Urinary bladder (tissue), 4 donors: ENCODE measurements around the gene HBA1. TPM values are rescaled to one million over a fixed set of nuclear protein-coding genes. Genes with fewer than 3 reads are reported as not detected.
"Not testable (repeated sequence)": the region's sequence is repeated elsewhere in the genome, so short reads cannot be mapped to it uniquely, and the experiment has no call there.

Source experiments
- DNase-seq: peaks from one replicate; pipeline ENCODE4 v3.0.0-alpha.2; 2015; ENCODE audit errors: extremely low spot score
- H3K27ac ChIP-seq: one replicate; pipeline ENCODE4 v1.5.1; 2013; ENCODE audit warnings: low read depth, mild to moderate bottlenecking, moderate library complexity
- H3K36me3 ChIP-seq: one replicate; pipeline ENCODE4 v1.6.1; 2013; ENCODE audit warnings: mild to moderate bottlenecking, moderate library complexity; ENCODE audit not compliant: insufficient read depth
- H3K4me1 ChIP-seq: one replicate; pipeline ENCODE4 v1.6.1; 2013; ENCODE audit warnings: mild to moderate bottlenecking, moderate library complexity; ENCODE audit not compliant: insufficient read depth
- H3K4me3 ChIP-seq: one replicate; pipeline ENCODE4 v1.5.1; 2013; ENCODE audit warnings: low read depth, low read length
- WGBS: extraction: QIAGEN DNeasy Blood & Tissue Kit; methylation state at CpG from one replicate; pipeline ENCODE4 v1.1.7; 2013; 5-methylcytosine and 5-hydroxymethylcytosine counted together
- polyA plus RNA-seq: library from polyadenylated mRNA; stranded (reverse); fragments of 200-250 nt; gene quantifications from one replicate; pipeline ENCODE4 v1.2.3, GENCODE V29; 2013
- total RNA-seq: library from RNA; depleted of rRNA; stranded (reverse); fragments of >200 nt; gene quantifications from one replicate; pipeline ENCODE4 v1.2.3, GENCODE V29; 2014
- donor health status: healthy with polysubstance abuse.
- donor health status: healthy.

The HBA1 gene
- 472 TPM for total RNA-seq
- 9.7 TPM for polyA plus RNA-seq

- not testable (repeated sequence) for DNase-seq, H3K4me1 ChIP-seq, H3K27ac ChIP-seq, H3K4me3 ChIP-seq, H3K36me3 ChIP-seq
- WGBS = 2% methylated on average over 39 of the region's 88 CpGs
Measured at GRCh38 chr16:176477-177382, at the start of gene HBA1. Gene HBA1 (plus strand): TSS chr16:176680. CDS start chr16:176717, 37 bp downstream.

- no peak overlapping the region for H3K27ac ChIP-seq
- no peaks in the 10 kb centered on the region for H3K4me1 ChIP-seq
- H3K36me3 ChIP-seq = no peaks in the 10 kb centered on the region
- WGBS = 94% methylated on average over 2 of the region's 2 CpGs
- H3K4me3 ChIP-seq = no peak overlapping the region
- no peak for DNase-seq
Measured at GRCh38 chr16:129075-129474, 47.4 kb upstream of the HBA1 start.

GRCh38 chr16:130533-131173, 45.8 kb upstream of the HBA1 start:
- no peak overlapping the region for H3K27ac ChIP-seq
- 94% methylated on average over 15 of the region's 15 CpGs for WGBS
- H3K4me1 ChIP-seq = no peaks in the 10 kb centered on the region
- H3K4me3 ChIP-seq = no peak overlapping the region
- no peak for DNase-seq
- H3K36me3 ChIP-seq = no peaks in the 10 kb centered on the region

GRCh38 chr16:132120-132519, 44.4 kb upstream of the HBA1 start:
- Histone ChIP-seq H3K36me3 (no peaks in the 10 kb centered on the region), H3K27ac (no peak overlapping the region), H3K4me1 (no peaks in the 10 kb centered on the region), H3K4me3 (no peak overlapping the region)
- WGBS = 94% methylated on average over 7 of the region's 7 CpGs
- DNase-seq = no peak

- H3K4me1 ChIP-seq = no peaks in the 10 kb centered on the region
- H3K36me3 ChIP-seq = no peaks in the 10 kb centered on the region
- no peak for DNase-seq
- no peak overlapping the region for H3K27ac ChIP-seq
- 96% methylated on average over 2 of the region's 2 CpGs for WGBS
- no peak overlapping the region for H3K4me3 ChIP-seq
Measured at GRCh38 chr16:133716-134115, 42.8 kb upstream of the HBA1 start.

GRCh38 chr16:138049-138417, 38.4 kb upstream of the HBA1 start:
- peak overlapping the region; percentile 16 for H3K27ac ChIP-seq
- H3K4me1 ChIP-seq = no peaks in the 10 kb centered on the region
- no peaks in the 10 kb centered on the region for H3K36me3 ChIP-seq
- 2% methylated on average over 30 of the region's 30 CpGs for WGBS
- H3K4me3 ChIP-seq = peak overlapping the region; percentile 96
- no peak for DNase-seq

GRCh38 chr16:140175-140857, 36.2 kb upstream of the HBA1 start:
- no peak overlapping the region for H3K27ac ChIP-seq
- no peak for DNase-seq
- H3K4me3 ChIP-seq = no peak overlapping the region
- 62% methylated on average over 10 of the region's 10 CpGs for WGBS
- H3K4me1 ChIP-seq = no peaks in the 10 kb centered on the region
- H3K36me3 ChIP-seq = no peaks in the 10 kb centered on the region

- 76% methylated on average over 12 of the region's 12 CpGs for WGBS
- Histone ChIP-seq H3K36me3 (no peaks in the 10 kb centered on the region), H3K4me1 (no peaks in the 10 kb centered on the region), H3K4me3 (no peak overlapping the region), H3K27ac (no peak overlapping the region)
- DNase-seq = no peak
Measured at GRCh38 chr16:142405-142967, 34.0 kb upstream of the HBA1 start.

- no peak for DNase-seq
Measured at GRCh38 chr16:143047-143446, 33.4 kb upstream of the HBA1 start.

GRCh38 chr16:143456-143855, 33.0 kb upstream of the HBA1 start:
- WGBS = 49% methylated on average over 6 of the region's 6 CpGs
- Histone ChIP-seq H3K36me3 (no peaks in the 10 kb centered on the region), H3K4me1 (no peaks in the 10 kb centered on the region), H3K27ac (no peak overlapping the region), H3K4me3 (no peak overlapping the region)
- DNase-seq = no peak

More at GRCh38 chr16:143047-143446, 33.4 kb upstream of the HBA1 start:
- H3K36me3 ChIP-seq = no peaks in the 10 kb centered on the region
- no peak overlapping the region for H3K4me3 ChIP-seq
- no peak overlapping the region for H3K27ac ChIP-seq
- WGBS = 75% methylated on average over 6 of the region's 6 CpGs
- H3K4me1 ChIP-seq = no peaks in the 10 kb centered on the region

- H3K27ac ChIP-seq = no peak overlapping the region
- DNase-seq = no peak
- no peaks in the 10 kb centered on the region for H3K36me3 ChIP-seq
- 69% methylated on average over 14 of the region's 14 CpGs for WGBS
- H3K4me1 ChIP-seq = no peaks in the 10 kb centered on the region
- H3K4me3 ChIP-seq = no peak overlapping the region
Measured at GRCh38 chr16:144797-145252, 31.7 kb upstream of the HBA1 start.

GRCh38 chr16:146646-147045, 29.8 kb upstream of the HBA1 start:
- DNase-seq = no peak
- H3K36me3 ChIP-seq = no peaks in the 10 kb centered on the region
- H3K4me1 ChIP-seq = no peaks in the 10 kb centered on the region
- 86% methylated on average over 2 of the region's 2 CpGs for WGBS
- H3K27ac ChIP-seq = no peak overlapping the region
- H3K4me3 ChIP-seq = no peak overlapping the region

- WGBS = 47% methylated on average over 9 of the region's 9 CpGs
- no peaks in the 10 kb centered on the region for H3K36me3 ChIP-seq
- H3K4me1 ChIP-seq = no peaks in the 10 kb centered on the region
- no peak overlapping the region for H3K27ac ChIP-seq
- DNase-seq = no peak
- H3K4me3 ChIP-seq = no peak overlapping the region
Measured at GRCh38 chr16:149024-149660, 27.3 kb upstream of the HBA1 start.
